ENCODE results near the gene MYL2. TPM values are rescaled to one million over a fixed set of nuclear protein-coding genes. Genes with fewer than 3 reads are reported as not detected.

MYL2 gene
- total RNA-seq (2021) (not detected in 3 replicates), Bru-seq, nascent RNA (not detected)
- long read RNA-seq, experiment 1, result 0 reads
- long read RNA-seq, experiment 2, result 0 reads
- long read RNA-seq, experiment 3, result 0 reads

GRCh38 chr12:110920324-110920910, at the start of gene MYL2:
MYL2 (minus strand) TSS chr12:110920579; CDS start chr12:110920529, 50 bp downstream.
- H3K27me3 Mint-ChIP-seq (ENCODE audit: low read depth), result no peaks in the 10 kb centered on the region
- peaks cover 4% of the 10 kb centered on the region; the same call in 1 of the 2 replicates for H3K9me3 Mint-ChIP-seq
- ChIA-PET CTCF (interaction anchor here (0.8 to 1.7 kb wide), 3 partner anchors 12 to 378 kb away, joined by 3 to 5 read pairs (median 3); no protein-coding TSS in a partner anchor), POLR2A (no interaction called here)
- TF ChIP-seq ESRRA (CRISPR knock-in tag; IDR thresholded peaks at IDR 0.05; ENCODE audit: borderline replicate concordance) (no peak), ZNF425 (CRISPR knock-in tag; conservative IDR thresholded peaks at IDR 0.05) (no peak), ELF4 (CRISPR knock-in tag; IDR thresholded peaks at IDR 0.05; ENCODE audit: low read depth) (no peak), ZNF416 (CRISPR knock-in tag; IDR thresholded peaks at IDR 0.05) (no peak), CDX4 (CRISPR knock-in tag; IDR thresholded peaks at IDR 0.05; ENCODE audit: borderline replicate concordance) (no peak), ZNF281 (CRISPR knock-in tag; IDR thresholded peaks at IDR 0.05) (no peak), RELA (CRISPR knock-in tag; IDR thresholded peaks at IDR 0.05; ENCODE audit: borderline replicate concordance) (no peak), ZNF232 (CRISPR knock-in tag; IDR thresholded peaks at IDR 0.05) (no peak), OVOL2 (CRISPR knock-in tag; IDR thresholded peaks at IDR 0.05; ENCODE audit: borderline replicate concordance) (no peak), FOXJ3 (CRISPR knock-in tag; IDR thresholded peaks at IDR 0.05; ENCODE audit: borderline replicate concordance) (no peak), NR1H2 (CRISPR knock-in tag; IDR thresholded peaks at IDR 0.05) (no peak), ATF1 (CRISPR knock-in tag; IDR thresholded peaks at IDR 0.05) (no peak), MLX (CRISPR knock-in tag; IDR thresholded peaks at IDR 0.05) (no peak), TEAD1 (CRISPR knock-in tag; IDR thresholded peaks at IDR 0.05) (no peak), HMGA2 (CRISPR knock-in tag; IDR thresholded peaks at IDR 0.05) (no peak), TP53 (CRISPR knock-in tag; IDR thresholded peaks at IDR 0.05) (no peak), EMX1 (CRISPR knock-in tag; IDR thresholded peaks at IDR 0.05) (no peak), CBFB (CRISPR knock-in tag; IDR thresholded peaks at IDR 0.05; ENCODE audit: low read depth) (no peak)
- H3K36me3 Mint-ChIP-seq, result no peaks in the 10 kb centered on the region
- H3K27ac Mint-ChIP-seq, result no peak within 1 kb of the TSS
- ATAC-seq (no peak), DNase-seq (ENCODE audit: low spot score) (no peak)
- H3K4me3 Mint-ChIP-seq, result no peak within 1 kb of the TSS
- H3K4me1 Mint-ChIP-seq, result peaks cover 36% of the 10 kb centered on the region

GRCh38 chr12:110966081-110966760, 45.8 kb upstream of the MYL2 start:
- Mint-ChIP-seq H3K9me3 (peaks cover 5% of the 10 kb centered on the region), H3K27me3 (ENCODE audit: low read depth) (peaks cover 41% of the 10 kb centered on the region), H3K4me3 (no peak overlapping the region), H3K4me1 (no peaks in the 10 kb centered on the region), H3K27ac (no peak overlapping the region), H3K36me3 (no peaks in the 10 kb centered on the region)
- no peak for ATAC-seq
- no peak for DNase-seq (ENCODE audit: low spot score)
- ChIA-PET POLR2A (no interaction called here), CTCF (no interaction called here)
- TF ChIP-seq USF1 (CRISPR knock-in tag; IDR thresholded peaks at IDR 0.05), result no peak
- TF ChIP-seq ETV6 (CRISPR knock-in tag; IDR thresholded peaks at IDR 0.05), result no peak
- no peak for TF ChIP-seq NR3C1 (CRISPR knock-in tag; conservative IDR thresholded peaks at IDR 0.05; ENCODE audit: low read depth)
- no peak for TF ChIP-seq ZSCAN18 (CRISPR knock-in tag; IDR thresholded peaks at IDR 0.05)
- no peak for TF ChIP-seq ZNF512 (CRISPR knock-in tag; IDR thresholded peaks at IDR 0.05; ENCODE audit: borderline replicate concordance)
- no peak for TF ChIP-seq GRHL2 (CRISPR knock-in tag; IDR thresholded peaks at IDR 0.05; ENCODE audit: insufficient replicate concordance, severe bottlenecking)

All from WTC11 (cell line).